ENCODE measurements around the gene GDF7.

GDF7 gene

DNA sequence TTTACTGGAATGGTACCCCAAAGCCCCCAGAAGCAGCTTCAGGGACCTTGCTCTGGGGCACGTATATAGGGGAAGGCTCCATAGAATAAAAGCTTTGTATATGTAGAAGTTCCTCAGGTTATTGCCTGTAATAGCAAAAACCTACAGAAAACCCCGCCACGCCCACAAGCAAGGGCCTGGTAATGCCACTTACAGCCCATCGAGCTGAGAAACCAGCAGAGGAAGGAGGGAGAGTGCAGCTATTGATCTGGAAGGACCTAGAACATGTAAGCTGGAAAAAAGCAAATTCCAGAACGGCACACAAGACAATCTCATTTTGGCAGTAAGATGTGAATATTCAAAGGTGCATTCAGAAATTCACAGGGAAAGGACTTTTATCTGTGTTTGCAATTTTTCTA lies 31.8 kb upstream of the GDF7 start:
- H3K9me3 Mint-ChIP-seq: no peaks in the 10 kb centered on the region
- H3K4me1 Mint-ChIP-seq (ENCODE audit: low read depth): peaks cover 2% of the 10 kb centered on the region
- no peak overlapping the region for H3K27ac Mint-ChIP-seq
- no peaks in the 10 kb centered on the region for H3K27me3 Mint-ChIP-seq
- H3K36me3 Mint-ChIP-seq (ENCODE audit: low read depth): peaks cover 35% of the 10 kb centered on the region
- no peak for DNase-seq
- H3K4me3 Mint-ChIP-seq: no peak overlapping the region

DNA sequence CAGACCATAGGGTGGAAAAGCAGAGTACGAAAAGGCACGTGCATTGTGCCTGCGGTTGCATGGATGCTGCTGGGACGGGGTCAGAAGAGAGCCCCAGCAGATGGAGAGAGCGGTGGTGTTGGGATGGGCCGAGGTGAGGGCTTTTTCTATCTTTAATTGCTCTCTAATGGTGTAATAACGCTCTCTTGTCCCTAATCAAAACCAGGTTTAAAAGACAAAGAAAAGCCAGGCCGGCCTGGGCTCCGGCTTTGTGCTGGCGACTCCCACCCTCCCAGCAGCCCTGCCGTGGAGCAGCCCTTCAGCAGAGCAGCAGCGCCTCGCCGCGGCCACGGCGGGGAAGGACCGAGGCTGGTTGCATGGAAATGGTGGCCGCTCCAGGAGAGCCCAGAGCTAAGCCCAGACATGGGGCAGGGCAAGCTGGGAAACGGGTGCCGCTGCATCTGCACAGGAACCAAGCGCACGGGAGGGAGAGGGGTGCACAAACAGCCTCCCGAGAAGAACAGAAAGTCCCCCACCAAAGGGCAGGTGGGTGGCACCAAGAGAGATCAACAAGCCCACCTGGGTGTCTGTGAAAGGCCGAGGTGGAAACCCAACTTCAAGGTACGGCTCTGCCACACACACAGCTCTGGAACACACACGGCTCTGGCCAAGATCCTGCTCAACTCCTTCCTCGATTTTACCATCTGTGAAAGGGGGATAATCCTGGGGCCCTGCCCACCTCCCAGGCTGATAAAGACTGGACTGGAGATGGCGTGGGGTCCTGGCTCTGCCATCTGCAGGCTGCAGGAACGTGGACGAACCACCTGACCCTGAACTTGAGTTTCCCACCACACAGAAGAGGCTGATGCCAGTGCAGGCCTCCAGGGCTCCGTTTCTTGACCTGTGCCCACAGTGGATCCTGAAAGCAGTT lies 31.0 kb upstream of the GDF7 start:
- Mint-ChIP-seq H3K27me3 (no peaks in the 10 kb centered on the region), H3K4me1 (ENCODE audit: low read depth) (peaks cover 2% of the 10 kb centered on the region), H3K9me3 (no peaks in the 10 kb centered on the region), H3K4me3 (no peak overlapping the region), H3K36me3 (ENCODE audit: low read depth) (peaks cover 43% of the 10 kb centered on the region), H3K27ac (no peak overlapping the region)
- peak; percentile 63 for DNase-seq

- Mint-ChIP-seq H3K36me3 (ENCODE audit: low read depth) (peaks cover 45% of the 10 kb centered on the region), H3K9me3 (no peaks in the 10 kb centered on the region), H3K4me3 (no peak overlapping the region), H3K27me3 (no peaks in the 10 kb centered on the region), H3K27ac (no peak overlapping the region), H3K4me1 (ENCODE audit: low read depth) (peaks cover 2% of the 10 kb centered on the region)
- DNase-seq: no peak
These were observed 29.8 kb upstream of the GDF7 start for GRCh38 chr2:20637147-20637546.

DNA sequence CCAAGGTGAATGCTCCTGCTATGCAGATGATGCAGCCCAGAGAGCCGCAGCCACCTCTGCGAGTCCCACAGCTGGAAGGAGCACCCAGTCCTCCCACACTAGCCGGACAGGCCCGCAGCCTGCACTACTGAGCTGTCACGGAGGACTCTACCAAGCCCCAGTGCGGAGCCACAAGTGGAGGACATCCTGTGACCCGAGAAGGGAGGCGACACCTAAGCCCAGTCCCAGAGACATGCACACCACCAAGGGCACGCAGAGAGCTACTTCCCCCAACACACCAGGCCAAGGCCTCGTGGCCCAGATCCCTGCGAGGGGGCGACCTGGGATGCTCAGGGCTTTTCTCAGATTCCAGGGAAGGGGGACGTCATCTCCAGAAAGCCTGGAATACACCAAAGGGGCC lies 28.9 kb upstream of the GDF7 start:
- H3K27me3 Mint-ChIP-seq: no peaks in the 10 kb centered on the region
- H3K9me3 Mint-ChIP-seq: no peaks in the 10 kb centered on the region
- H3K27ac Mint-ChIP-seq: no peak overlapping the region
- H3K4me3 Mint-ChIP-seq: no peak overlapping the region
- DNase-seq: no peak
- H3K36me3 Mint-ChIP-seq (ENCODE audit: low read depth): peaks cover 45% of the 10 kb centered on the region
- peaks cover 3% of the 10 kb centered on the region for H3K4me1 Mint-ChIP-seq (ENCODE audit: low read depth)

- peaks cover 3% of the 10 kb centered on the region for H3K4me1 Mint-ChIP-seq (ENCODE audit: low read depth)
- no peak overlapping the region for H3K4me3 Mint-ChIP-seq
- no peak overlapping the region for H3K27ac Mint-ChIP-seq
- DNase-seq: no peak
- H3K27me3 Mint-ChIP-seq: no peaks in the 10 kb centered on the region
- no peaks in the 10 kb centered on the region for H3K9me3 Mint-ChIP-seq
- peaks cover 49% of the 10 kb centered on the region for H3K36me3 Mint-ChIP-seq (ENCODE audit: low read depth)
These were observed 28.1 kb upstream of the GDF7 start for GRCh38 chr2:20638646-20639430.

DNA sequence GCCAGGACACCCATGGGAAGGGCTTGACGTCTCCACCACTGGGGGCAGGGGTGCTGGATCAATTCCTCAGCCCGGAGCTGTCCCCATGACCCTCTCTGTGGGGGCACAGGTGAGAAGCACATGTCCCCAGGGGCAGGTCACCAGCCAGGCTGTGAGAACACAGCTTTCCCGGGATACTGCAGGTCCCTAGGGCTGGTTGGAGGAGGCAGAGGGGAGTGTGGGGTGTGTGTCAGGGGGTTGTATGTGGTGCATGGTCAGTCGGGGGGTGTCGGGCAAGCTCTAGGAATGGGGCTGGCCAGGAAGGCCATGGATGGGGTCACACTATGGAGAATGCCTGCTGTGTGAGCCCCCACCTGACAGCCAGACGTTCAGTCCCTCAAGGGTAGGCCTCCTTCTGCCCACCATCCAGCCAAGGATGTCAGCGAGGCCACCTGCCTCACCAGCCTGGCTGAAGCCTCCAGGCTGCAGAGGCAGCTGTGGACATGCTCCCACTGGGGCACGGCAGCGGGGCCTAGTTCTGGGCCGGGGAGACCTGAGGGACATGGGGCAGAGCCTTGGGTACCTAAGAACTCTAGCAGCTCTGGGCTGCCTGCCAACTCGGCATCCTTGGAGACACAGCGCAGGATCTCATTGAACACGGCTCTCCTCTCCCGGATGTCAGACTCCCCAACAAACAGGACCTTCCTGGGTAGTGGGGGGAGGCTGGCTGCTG lies 26.4 kb upstream of the GDF7 start:
- Mint-ChIP-seq H3K27ac (no peak overlapping the region), H3K4me3 (no peak overlapping the region)

GRCh38 chr2:20641123-20641985 lies 25.6 kb upstream of the GDF7 start:
- Mint-ChIP-seq H3K27me3 (no peaks in the 10 kb centered on the region), H3K36me3 (ENCODE audit: low read depth) (peaks cover 47% of the 10 kb centered on the region), H3K27ac (no peak overlapping the region), H3K4me1 (ENCODE audit: low read depth) (peaks cover 1% of the 10 kb centered on the region), H3K9me3 (no peaks in the 10 kb centered on the region), H3K4me3 (no peak overlapping the region)
- no peak for DNase-seq

More for the DNA sequence above, 26.4 kb upstream of the GDF7 start:
- no peaks in the 10 kb centered on the region for H3K27me3 Mint-ChIP-seq
- H3K9me3 Mint-ChIP-seq: no peaks in the 10 kb centered on the region
- no peak for DNase-seq
- peaks cover 52% of the 10 kb centered on the region for H3K36me3 Mint-ChIP-seq (ENCODE audit: low read depth)
- H3K4me1 Mint-ChIP-seq (ENCODE audit: low read depth): peaks cover 3% of the 10 kb centered on the region

DNA sequence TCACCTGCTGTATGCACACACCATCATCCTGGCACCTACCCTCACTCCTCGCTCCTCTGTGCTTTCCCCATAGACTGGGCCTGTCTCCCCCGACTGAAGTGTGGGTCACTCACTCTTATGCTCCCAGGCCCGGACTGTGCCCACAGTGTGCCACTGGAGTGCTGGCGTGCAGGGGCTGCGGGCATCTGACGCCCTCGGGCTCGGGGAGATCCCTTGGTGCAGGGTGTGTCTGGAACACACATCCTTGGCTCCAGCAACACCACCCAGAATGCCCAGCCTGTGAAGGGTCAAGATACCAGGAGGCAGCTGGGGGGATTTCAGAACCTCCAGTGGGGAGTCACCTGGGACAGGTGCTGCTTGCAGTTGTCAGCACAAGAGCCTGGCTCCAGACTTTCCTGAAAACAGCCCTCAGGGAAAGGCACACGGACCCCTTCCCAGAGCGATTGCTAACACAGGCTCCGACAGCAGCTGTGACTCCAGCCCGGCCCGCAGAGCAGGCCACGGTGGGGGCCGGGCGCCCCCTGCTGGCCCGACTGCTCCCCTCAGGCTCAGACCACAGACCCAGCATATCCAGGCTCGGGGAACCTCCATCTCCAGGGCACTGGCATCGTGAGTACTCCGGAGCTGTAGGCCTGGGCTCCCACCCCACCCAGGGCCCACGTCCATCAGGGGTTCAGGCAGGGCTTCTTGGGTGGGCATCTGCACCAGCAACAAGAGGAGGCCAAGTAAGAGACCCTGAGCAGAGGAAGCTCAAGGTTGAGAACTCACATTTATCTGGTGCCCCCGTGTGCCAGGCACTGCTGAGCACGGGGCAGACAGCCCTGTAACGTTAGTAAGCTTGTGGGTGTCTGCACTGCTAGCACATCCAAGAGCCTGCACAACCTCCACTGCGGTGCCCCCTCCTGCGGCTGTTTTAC lies 24.6 kb upstream of the GDF7 start:
- H3K27ac Mint-ChIP-seq: no peak overlapping the region
- H3K36me3 Mint-ChIP-seq (ENCODE audit: low read depth): peaks cover 40% of the 10 kb centered on the region
- H3K4me1 Mint-ChIP-seq (ENCODE audit: low read depth): peaks cover 1% of the 10 kb centered on the region
- no peaks in the 10 kb centered on the region for H3K9me3 Mint-ChIP-seq
- H3K4me3 Mint-ChIP-seq: no peak overlapping the region
- H3K27me3 Mint-ChIP-seq: no peaks in the 10 kb centered on the region
- peak; percentile 84 for DNase-seq

DNA sequence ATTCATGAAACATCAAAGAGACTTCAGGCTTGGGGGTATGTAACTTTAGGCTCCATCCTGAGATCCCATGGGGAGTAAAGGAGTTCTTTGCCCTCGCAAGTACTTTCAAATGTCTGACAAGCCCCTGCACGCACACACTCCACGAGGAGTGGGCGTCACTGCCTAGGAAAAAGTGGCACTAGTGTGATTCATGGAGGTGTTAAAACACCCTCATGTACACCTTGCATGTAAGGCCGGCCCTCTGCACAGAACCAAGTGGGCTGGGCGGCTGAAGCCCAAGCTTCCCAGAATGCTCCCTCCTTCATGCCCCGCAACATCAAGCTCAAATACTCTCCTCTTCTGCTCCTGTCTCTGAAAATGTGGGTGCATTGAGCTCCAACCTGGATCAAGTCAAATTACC lies 23.9 kb upstream of the GDF7 start:
- H3K36me3 Mint-ChIP-seq (ENCODE audit: low read depth): peaks cover 34% of the 10 kb centered on the region
- H3K4me3 Mint-ChIP-seq: no peak overlapping the region
- no peaks in the 10 kb centered on the region for H3K27me3 Mint-ChIP-seq
- H3K27ac Mint-ChIP-seq: no peak overlapping the region
- DNase-seq: no peak
- H3K9me3 Mint-ChIP-seq: no peaks in the 10 kb centered on the region
- H3K4me1 Mint-ChIP-seq (ENCODE audit: low read depth): peaks cover 1% of the 10 kb centered on the region

DNA sequence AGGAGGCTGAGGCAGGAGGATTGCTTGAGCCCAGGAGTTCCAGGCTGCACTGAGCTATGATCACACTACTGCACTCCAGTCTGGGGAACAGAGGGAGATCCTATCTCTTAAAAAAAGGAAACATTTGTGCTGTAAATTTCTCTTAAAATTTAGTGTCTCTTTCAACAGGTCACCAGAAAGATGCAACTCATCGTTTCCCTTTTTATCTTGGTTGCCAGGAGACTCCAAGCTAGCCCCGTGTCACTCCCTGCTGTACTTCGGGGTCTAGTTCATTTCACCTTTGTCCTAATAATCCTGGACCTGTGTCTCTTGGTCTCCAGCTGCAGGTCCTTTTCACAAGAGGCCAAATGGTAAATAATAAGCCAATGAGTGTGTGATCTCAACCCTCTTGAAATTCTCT lies 23.1 kb upstream of the GDF7 start:
- no peak for DNase-seq
- Mint-ChIP-seq H3K4me3 (no peak overlapping the region), H3K27ac (no peak overlapping the region), H3K4me1 (ENCODE audit: low read depth) (peaks cover 7% of the 10 kb centered on the region), H3K36me3 (ENCODE audit: low read depth) (peaks cover 29% of the 10 kb centered on the region), H3K27me3 (no peaks in the 10 kb centered on the region), H3K9me3 (no peaks in the 10 kb centered on the region)

DNA sequence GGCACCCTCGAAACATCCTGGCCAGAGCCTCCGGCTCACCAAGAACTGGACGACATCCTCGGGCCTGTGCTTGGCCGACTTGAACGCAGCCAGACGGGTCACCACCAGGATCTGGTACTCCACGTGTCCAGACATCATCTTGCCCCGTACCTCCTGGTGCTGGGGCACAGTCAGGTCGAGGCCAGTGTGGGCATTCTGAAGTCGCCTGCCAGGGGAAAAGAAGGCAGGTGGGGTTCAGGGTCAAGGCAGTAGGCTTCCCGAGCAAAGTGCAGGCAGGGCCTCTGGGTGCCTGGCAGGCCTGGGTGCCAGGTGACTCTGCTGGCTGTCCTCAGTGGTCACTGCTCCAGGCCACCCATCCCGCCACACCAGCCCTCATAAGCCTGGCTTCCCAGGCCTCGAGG lies 21.6 kb upstream of the GDF7 start:
- Mint-ChIP-seq H3K4me1 (ENCODE audit: low read depth) (peaks cover 20% of the 10 kb centered on the region), H3K27ac (no peak overlapping the region), H3K9me3 (no peaks in the 10 kb centered on the region), H3K4me3 (no peak overlapping the region), H3K27me3 (no peaks in the 10 kb centered on the region), H3K36me3 (ENCODE audit: low read depth) (peaks cover 22% of the 10 kb centered on the region)
- no peak for DNase-seq

- peaks cover 18% of the 10 kb centered on the region for H3K36me3 Mint-ChIP-seq (ENCODE audit: low read depth)
- no peak for DNase-seq
- H3K27ac Mint-ChIP-seq: no peak overlapping the region
- H3K27me3 Mint-ChIP-seq: no peaks in the 10 kb centered on the region
- H3K4me3 Mint-ChIP-seq: no peak overlapping the region
- no peaks in the 10 kb centered on the region for H3K9me3 Mint-ChIP-seq
- H3K4me1 Mint-ChIP-seq (ENCODE audit: low read depth): peaks cover 22% of the 10 kb centered on the region
These were observed 21.2 kb upstream of the GDF7 start for GRCh38 chr2:20645761-20646160.

- no peak overlapping the region for H3K4me3 Mint-ChIP-seq
- no peaks in the 10 kb centered on the region for H3K27me3 Mint-ChIP-seq
- H3K9me3 Mint-ChIP-seq: no peaks in the 10 kb centered on the region
- no peak overlapping the region for H3K27ac Mint-ChIP-seq
- peaks cover 17% of the 10 kb centered on the region for H3K36me3 Mint-ChIP-seq (ENCODE audit: low read depth)
- peaks cover 25% of the 10 kb centered on the region for H3K4me1 Mint-ChIP-seq (ENCODE audit: low read depth)
- no peak for DNase-seq
These were observed 20.5 kb upstream of the GDF7 start for GRCh38 chr2:20646446-20646845.
